Epidermal melanocyte (primary cell): ENCODE measurements around the gene ASIC3.

Source experiments
- DNase-seq: peaks from one replicate; pipeline ENCODE4 v3.0.0; 2011; ENCODE audit warnings: low spot score; ENCODE audit not compliant: insufficient read length

ASIC3 gene

GRCh38 chr7:151070574-151070960 is 22.2 kb downstream of the ASIC3 start:
- DNase-seq: no peak

- no peak for DNase-seq
Measured at GRCh38 chr7:151071032-151071866, 22.9 kb downstream of the ASIC3 start.

- no peak for DNase-seq
Measured at GRCh38 chr7:151073990-151074389, 25.7 kb downstream of the ASIC3 start.

GRCh38 chr7:151074817-151075661 is 26.7 kb downstream of the ASIC3 start:
- DNase-seq: no peak

- DNase-seq: no peak
Measured at GRCh38 chr7:151075662-151075971, 27.3 kb downstream of the ASIC3 start.

- no peak for DNase-seq
Measured at GRCh38 chr7:151075978-151076426, 27.7 kb downstream of the ASIC3 start.

- no peak for DNase-seq
Measured at GRCh38 chr7:151076863-151077704, 28.8 kb downstream of the ASIC3 start.

- DNase-seq: no peak
Measured at GRCh38 chr7:151077705-151078232, 29.4 kb downstream of the ASIC3 start.

GRCh38 chr7:151078233-151079040 is 30.1 kb downstream of the ASIC3 start:
- DNase-seq: no peak

GRCh38 chr7:151079199-151079910 is 31.0 kb downstream of the ASIC3 start:
- no peak for DNase-seq

GRCh38 chr7:151080067-151080521 is 31.8 kb downstream of the ASIC3 start:
- no peak for DNase-seq

- peak; percentile 96 for DNase-seq
Measured at GRCh38 chr7:151080522-151081169, 32.3 kb downstream of the ASIC3 start, which contains the start of gene FASTK. FASTK (minus strand) TSS chr7:151080809; CDS start chr7:151080766, 43 bp downstream.

- no peak for DNase-seq
Measured at GRCh38 chr7:151081170-151082101, 33.1 kb downstream of the ASIC3 start.

GRCh38 chr7:151082141-151083070 is 34.1 kb downstream of the ASIC3 start:
- DNase-seq: no peak

- no peak for DNase-seq
Measured at GRCh38 chr7:151083071-151083823, 34.9 kb downstream of the ASIC3 start, which contains the start of gene TMUB1. TMUB1 (minus strand) TSS chr7:151083493; CDS start chr7:151082563, 930 bp downstream.

GRCh38 chr7:151083824-151084160 is 35.5 kb downstream of the ASIC3 start:
- no peak for DNase-seq
